SJSA1 (cell line): ENCODE results near the gene RUBCNL. TPM values are rescaled to one million over a fixed set of nuclear protein-coding genes. Genes with fewer than 3 reads are reported as not detected.
"Not testable (repeated sequence)": the region's sequence is repeated elsewhere in the genome, so short reads cannot be mapped to it uniquely, and the experiment has no call there.

Experiments
- DNase-seq, 2 experiments: peaks; one replicate each; pipeline ENCODE4 v3.0.0-alpha.2; 2015 to 2020; ENCODE audit warnings: low spot score in 2 of 2, low read depth in 1 of 2
- H3K27ac ChIP-seq: fragments of 250-450 bp; sonication (Bioruptor Pico); 2 replicates; pipeline ENCODE4 v1.5.1; 2020; ENCODE audit warnings: mild to moderate bottlenecking, moderate library complexity
- H3K27me3 ChIP-seq: fragments of 250-450 bp; sonication (Bioruptor Pico); replicated peaks from 2 replicates; pipeline ENCODE4 v1.5.1; 2020; ENCODE audit warnings: mild to moderate bottlenecking, moderate library complexity
- H3K36me3 ChIP-seq: fragments of 250-450 bp; sonication (Bioruptor Pico); 2 replicates; pipeline ENCODE4 v1.5.1; 2020; ENCODE audit warnings: mild to moderate bottlenecking
- H3K4me1 ChIP-seq: fragments of 250-450 bp; sonication (Bioruptor Pico); replicated peaks from 2 replicates; pipeline ENCODE4 v1.6.1; 2021; ENCODE audit warnings: mild to moderate bottlenecking
- H3K4me3 ChIP-seq: fragments of 250-450 bp; sonication (Bioruptor Pico); 2 replicates; pipeline ENCODE4 v1.5.1; 2020; ENCODE audit warnings: mild to moderate bottlenecking
- H3K9me3 ChIP-seq: fragments of 250-450 bp; sonication (Bioruptor Pico); replicated peaks from 2 replicates; pipeline ENCODE4 v1.5.1; 2020; ENCODE audit warnings: mild to moderate bottlenecking
- total RNA-seq: library from RNA; depleted of rRNA; stranded (reverse); fragments of >200 nt; shearing (Covaris generic); gene quantifications from 2 replicates; pipeline ENCODE4 v1.2.3, GENCODE V29; 2014; rRNA removed

RUBCNL gene
- 0.21 TPM in 1 of 2 replicates, not detected in the other for total RNA-seq

GRCh38 chr13:46387064-46387851 is at the start of gene RUBCNL:
RUBCNL (minus strand) TSS chr13:46387252; CDS start chr13:46372475, 14,777 bp downstream.
- Histone ChIP-seq H3K4me1 (peaks cover 11% of the 10 kb centered on the region), H3K4me3 (peak within 1 kb of the TSS; percentile 23), H3K36me3 (no peaks in the 10 kb centered on the region), H3K9me3 (no peaks in the 10 kb centered on the region), H3K27ac (no peak within 1 kb of the TSS), H3K27me3 (peaks cover 43% of the 10 kb centered on the region)
- peak in 1 of 2 experiments; percentile 3 for DNase-seq

- not testable (repeated sequence) for DNase-seq, H3K9me3 ChIP-seq, H3K4me3 ChIP-seq, H3K27ac ChIP-seq, H3K4me1 ChIP-seq, H3K36me3 ChIP-seq, H3K27me3 ChIP-seq
These were observed 42.5 kb upstream of the RUBCNL start for GRCh38 chr13:46429558-46429957.

- Histone ChIP-seq H3K27ac (no peak overlapping the region), H3K27me3 (no peaks in the 10 kb centered on the region), H3K4me1 (no peaks in the 10 kb centered on the region), H3K4me3 (no peak overlapping the region), H3K36me3 (no peaks in the 10 kb centered on the region), H3K9me3 (no peaks in the 10 kb centered on the region)
- no peak for DNase-seq
These were observed 18.4 kb upstream of the RUBCNL start for GRCh38 chr13:46405457-46405856.

GRCh38 chr13:46404733-46405100 is 17.7 kb upstream of the RUBCNL start:
- Histone ChIP-seq H3K4me1 (no peaks in the 10 kb centered on the region), H3K27me3 (no peaks in the 10 kb centered on the region), H3K9me3 (no peaks in the 10 kb centered on the region), H3K27ac (no peak overlapping the region), H3K36me3 (no peaks in the 10 kb centered on the region), H3K4me3 (no peak overlapping the region)
- no peak for DNase-seq

GRCh38 chr13:46403851-46404732 is 17.0 kb upstream of the RUBCNL start:
- Histone ChIP-seq H3K27ac (no peak overlapping the region), H3K9me3 (no peaks in the 10 kb centered on the region), H3K4me3 (no peak overlapping the region), H3K4me1 (no peaks in the 10 kb centered on the region), H3K27me3 (no peaks in the 10 kb centered on the region), H3K36me3 (no peaks in the 10 kb centered on the region)
- DNase-seq, result no peak

GRCh38 chr13:46402178-46402577 is 15.1 kb upstream of the RUBCNL start:
- Histone ChIP-seq H3K4me1 (no peaks in the 10 kb centered on the region), H3K36me3 (no peaks in the 10 kb centered on the region), H3K9me3 (no peaks in the 10 kb centered on the region), H3K4me3 (no peak overlapping the region), H3K27ac (no peak overlapping the region), H3K27me3 (no peaks in the 10 kb centered on the region)
- DNase-seq, result no peak

- no peak for DNase-seq
- Histone ChIP-seq H3K4me1 (no peaks in the 10 kb centered on the region), H3K27ac (no peak overlapping the region), H3K4me3 (no peak overlapping the region), H3K27me3 (no peaks in the 10 kb centered on the region), H3K9me3 (no peaks in the 10 kb centered on the region), H3K36me3 (no peaks in the 10 kb centered on the region)
These were observed 14.4 kb upstream of the RUBCNL start for GRCh38 chr13:46401432-46401831.

- DNase-seq, result no peak
- no peaks in the 10 kb centered on the region for H3K36me3 ChIP-seq
- no peaks in the 10 kb centered on the region for H3K4me1 ChIP-seq
- no peaks in the 10 kb centered on the region for H3K9me3 ChIP-seq
- H3K27ac ChIP-seq, result no peak overlapping the region
- no peaks in the 10 kb centered on the region; the same call in 1 of the 2 replicates for H3K27me3 ChIP-seq
- no peak overlapping the region for H3K4me3 ChIP-seq
These were observed 9.3 kb upstream of the RUBCNL start for GRCh38 chr13:46396341-46396740.

- Histone ChIP-seq H3K36me3 (no peaks in the 10 kb centered on the region), H3K27me3 (peaks cover 11% of the 10 kb centered on the region; the same call in 1 of the 2 replicates), H3K4me1 (no peaks in the 10 kb centered on the region), H3K4me3 (no peak overlapping the region), H3K9me3 (no peaks in the 10 kb centered on the region), H3K27ac (no peak overlapping the region)
- DNase-seq, result no peak
These were observed 5.9 kb upstream of the RUBCNL start for GRCh38 chr13:46392967-46393366.

GRCh38 chr13:46389457-46390451 is 2.7 kb upstream of the RUBCNL start:
- no peak overlapping the region for H3K27ac ChIP-seq
- peaks cover 31% of the 10 kb centered on the region for H3K27me3 ChIP-seq
- DNase-seq, result no peak
- no peaks in the 10 kb centered on the region for H3K36me3 ChIP-seq
- peaks cover 11% of the 10 kb centered on the region for H3K4me1 ChIP-seq
- H3K9me3 ChIP-seq, result no peaks in the 10 kb centered on the region
- no peak overlapping the region for H3K4me3 ChIP-seq

GRCh38 chr13:46388846-46389245 is 1.8 kb upstream of the RUBCNL start:
- H3K9me3 ChIP-seq, result no peaks in the 10 kb centered on the region
- H3K4me1 ChIP-seq, result peaks cover 11% of the 10 kb centered on the region
- DNase-seq, result no peak
- H3K36me3 ChIP-seq, result no peaks in the 10 kb centered on the region
- H3K27me3 ChIP-seq, result peaks cover 36% of the 10 kb centered on the region
- no peak overlapping the region for H3K4me3 ChIP-seq
- H3K27ac ChIP-seq, result no peak overlapping the region

- Histone ChIP-seq H3K4me3 (no peak overlapping the region), H3K27ac (no peak overlapping the region), H3K27me3 (peaks cover 38% of the 10 kb centered on the region), H3K4me1 (peaks cover 11% of the 10 kb centered on the region), H3K9me3 (no peaks in the 10 kb centered on the region), H3K36me3 (no peaks in the 10 kb centered on the region)
- no peak for DNase-seq
These were observed 1.3 kb upstream of the RUBCNL start for GRCh38 chr13:46388308-46388707.

GRCh38 chr13:46386392-46387063 is 524 bp downstream of the RUBCNL start:
- H3K27ac ChIP-seq, result no peak overlapping the region
- no peaks in the 10 kb centered on the region for H3K9me3 ChIP-seq
- no peaks in the 10 kb centered on the region for H3K36me3 ChIP-seq
- DNase-seq, result no peak
- peaks cover 11% of the 10 kb centered on the region for H3K4me1 ChIP-seq
- H3K27me3 ChIP-seq, result peaks cover 43% of the 10 kb centered on the region
- peak overlapping the region; percentile 23 for H3K4me3 ChIP-seq
